ENCODE measurements around the gene COBL. TPM values are rescaled to one million over a fixed set of nuclear protein-coding genes. Genes with fewer than 3 reads are reported as not detected.

COBL gene
- total RNA-seq, 3 donors from 2014 or later (not counting 1 experiment from before 2014, with no cell fraction given), result not detected

DNA sequence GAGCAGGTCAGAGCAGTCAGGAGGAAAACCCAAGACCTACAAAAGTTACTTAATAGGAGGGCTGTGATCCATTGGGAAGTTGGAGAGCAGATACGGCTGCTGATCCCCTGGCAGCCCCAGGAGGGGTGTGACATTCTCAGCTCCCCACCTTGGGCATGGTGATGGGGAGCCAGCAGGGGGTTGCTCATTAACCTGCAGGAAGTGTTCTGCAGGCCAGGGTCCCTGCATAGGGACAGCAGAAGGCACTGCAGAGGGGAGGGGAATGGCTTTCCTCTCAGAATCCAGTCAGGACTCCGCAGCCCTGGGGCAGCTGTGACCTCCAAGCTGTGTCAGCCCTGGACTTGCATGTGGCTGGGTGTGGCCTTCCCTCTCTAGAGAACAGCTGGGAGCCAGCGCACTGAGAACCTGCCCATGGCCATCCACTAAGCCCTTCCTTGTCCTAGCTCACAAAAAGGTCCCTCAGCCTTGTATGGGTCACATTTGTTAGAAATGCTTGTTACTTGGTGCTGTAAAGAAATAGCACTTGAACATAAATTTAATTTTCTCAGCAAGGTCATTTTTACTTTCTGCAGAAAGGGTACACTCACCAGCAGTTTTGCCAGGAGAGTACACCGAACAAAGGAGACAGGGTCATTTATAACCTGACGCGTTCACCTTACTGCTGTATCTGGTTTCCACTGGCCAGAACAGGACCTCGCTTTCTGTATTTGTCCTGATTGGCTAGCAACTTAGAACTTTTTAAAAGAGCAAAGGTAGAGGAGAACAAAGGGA lies 169.6 kb downstream of the COBL start:
- ATAC-seq, result no peak
- 99% methylated on average over 7 of the region's 7 CpGs for WGBS (ENCODE audit: insufficient coverage)
- TF ChIP-seq, protein P1, sequence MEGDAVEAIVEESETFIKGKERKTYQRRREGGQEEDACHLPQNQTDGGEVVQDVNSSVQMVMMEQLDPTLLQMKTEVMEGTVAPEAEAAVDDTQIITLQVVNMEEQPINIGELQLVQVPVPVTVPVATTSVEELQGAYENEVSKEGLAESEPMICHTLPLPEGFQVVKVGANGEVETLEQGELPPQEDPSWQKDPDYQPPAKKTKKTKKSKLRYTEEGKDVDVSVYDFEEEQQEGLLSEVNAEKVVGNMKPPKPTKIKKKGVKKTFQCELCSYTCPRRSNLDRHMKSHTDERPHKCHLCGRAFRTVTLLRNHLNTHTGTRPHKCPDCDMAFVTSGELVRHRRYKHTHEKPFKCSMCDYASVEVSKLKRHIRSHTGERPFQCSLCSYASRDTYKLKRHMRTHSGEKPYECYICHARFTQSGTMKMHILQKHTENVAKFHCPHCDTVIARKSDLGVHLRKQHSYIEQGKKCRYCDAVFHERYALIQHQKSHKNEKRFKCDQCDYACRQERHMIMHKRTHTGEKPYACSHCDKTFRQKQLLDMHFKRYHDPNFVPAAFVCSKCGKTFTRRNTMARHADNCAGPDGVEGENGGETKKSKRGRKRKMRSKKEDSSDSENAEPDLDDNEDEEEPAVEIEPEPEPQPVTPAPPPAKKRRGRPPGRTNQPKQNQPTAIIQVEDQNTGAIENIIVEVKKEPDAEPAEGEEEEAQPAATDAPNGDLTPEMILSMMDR (IDR thresholded peaks at IDR 0.05), result no peak

DNA sequence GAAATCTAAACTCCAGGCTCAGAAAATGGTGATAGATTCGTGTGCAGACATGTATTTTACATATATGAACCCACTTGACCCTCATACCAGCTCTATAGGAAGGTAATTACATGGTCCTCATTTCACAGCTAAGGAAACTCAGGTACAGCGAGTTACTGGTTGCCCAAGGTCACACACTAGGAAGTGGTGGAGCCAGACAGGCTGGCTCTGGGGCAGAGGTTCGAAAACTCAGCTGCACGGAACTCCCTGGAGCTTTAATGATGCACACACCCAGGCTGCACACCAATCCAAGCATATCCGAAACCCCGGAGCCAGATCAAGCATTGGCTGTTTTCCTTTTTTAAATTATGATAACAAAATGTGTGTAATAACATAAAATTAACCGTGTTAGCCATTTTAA lies 172.4 kb downstream of the COBL start:
- intact Hi-C loops (cut with micrococcal nuclease), result no loop called here
- Mint-ChIP-seq H3K27me3 (ENCODE audit: low read depth in 2 of 2) (peaks cover 6 to 9% of the 10 kb centered on the region in 2 donors), H3K4me1 (no peaks in the 10 kb centered on the region), H3K36me3 (no peaks in the 10 kb centered on the region), H3K27ac (no peak overlapping the region), H3K9me3 (peaks cover 0 to 4% of the 10 kb centered on the region in 2 donors), H3K4me3 (no peak overlapping the region)
- ATAC-seq, result no peak
- Histone ChIP-seq H3K27me3 (ENCODE audit: control insufficient read depth, insufficient read depth, low read length) (no peaks in the 10 kb centered on the region), H3K36me3 (ENCODE audit: control insufficient read depth, insufficient read depth, low read length) (no peaks in the 10 kb centered on the region), H3K27ac (ENCODE audit: low read length) (no peak overlapping the region), H3K4me3 (ENCODE audit: low read length) (no peak overlapping the region), H3K4me1 (ENCODE audit: control insufficient read depth, insufficient read depth, low read length) (no peaks in the 10 kb centered on the region), H3K9me3 (ENCODE audit: control insufficient read depth, insufficient read depth, low read length) (peaks cover 6% of the 10 kb centered on the region)
- DNase-seq, result no peak
- WGBS (ENCODE audit: insufficient coverage), result 73% methylated on average over 6 of the region's 7 CpGs
- TF ChIP-seq, protein P1 (IDR thresholded peaks at IDR 0.05), result no peak

More for the DNA sequence above, 169.6 kb downstream of the COBL start:
- Histone ChIP-seq H3K9me3 (ENCODE audit: control insufficient read depth, insufficient read depth, low read length) (peaks cover 6% of the 10 kb centered on the region), H3K27ac (ENCODE audit: low read length) (no peak overlapping the region), H3K36me3 (ENCODE audit: control insufficient read depth, insufficient read depth, low read length) (no peaks in the 10 kb centered on the region), H3K27me3 (ENCODE audit: control insufficient read depth, insufficient read depth, low read length) (no peaks in the 10 kb centered on the region), H3K4me1 (ENCODE audit: control insufficient read depth, insufficient read depth, low read length) (no peaks in the 10 kb centered on the region), H3K4me3 (ENCODE audit: low read length) (no peak overlapping the region)
- Mint-ChIP-seq H3K36me3 (no peaks in the 10 kb centered on the region), H3K27ac (no peak overlapping the region), H3K4me1 (no peaks in the 10 kb centered on the region), H3K9me3 (peaks cover 0 to 4% of the 10 kb centered on the region in 2 donors), H3K4me3 (no peak overlapping the region), H3K27me3 (ENCODE audit: low read depth in 2 of 2) (peaks cover 6 to 13% of the 10 kb centered on the region in 2 donors)
- intact Hi-C loops (cut with micrococcal nuclease), result no loop called here
- no peak for DNase-seq

DNA sequence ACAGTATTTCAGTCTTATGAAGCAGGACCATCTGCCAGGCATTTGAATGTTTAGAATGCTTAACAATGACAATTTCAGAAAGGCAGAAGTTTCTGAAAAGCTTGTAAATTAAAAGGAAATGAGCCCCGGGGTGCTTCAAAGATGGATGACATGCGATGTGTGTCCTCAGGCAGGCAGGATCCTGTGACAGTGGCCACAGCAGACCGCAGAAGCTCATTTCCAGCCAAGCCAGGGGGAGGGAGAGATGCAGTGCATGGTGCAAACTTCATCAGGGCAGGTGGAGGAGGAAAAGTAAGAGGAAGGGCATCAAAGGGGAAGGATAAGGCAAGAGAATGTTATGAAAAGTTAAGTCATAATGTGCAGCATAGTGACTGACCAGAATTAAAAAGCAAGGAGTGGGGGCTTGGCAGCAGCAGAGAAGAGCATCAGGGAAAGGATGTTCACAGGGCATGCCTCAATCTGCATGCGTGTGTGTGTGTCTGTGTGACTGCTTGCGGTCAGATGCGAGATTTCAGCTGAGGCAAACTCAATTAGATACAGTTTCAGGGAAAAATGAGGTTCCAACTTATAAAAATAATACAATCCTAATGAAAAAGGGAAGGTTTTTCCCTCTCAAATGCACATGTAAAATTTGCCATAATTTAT lies 173.7 kb downstream of the COBL start:
- intact Hi-C loops (cut with micrococcal nuclease), result no loop called here
- Histone ChIP-seq H3K36me3 (ENCODE audit: control insufficient read depth, insufficient read depth, low read length) (no peaks in the 10 kb centered on the region), H3K4me3 (ENCODE audit: low read length) (no peak overlapping the region), H3K27me3 (ENCODE audit: control insufficient read depth, insufficient read depth, low read length) (no peaks in the 10 kb centered on the region), H3K9me3 (ENCODE audit: control insufficient read depth, insufficient read depth, low read length) (peaks cover 6% of the 10 kb centered on the region), H3K4me1 (ENCODE audit: control insufficient read depth, insufficient read depth, low read length) (no peaks in the 10 kb centered on the region), H3K27ac (ENCODE audit: low read length) (no peak overlapping the region)
- DNase-seq, result no peak
- ATAC-seq, result no peak
- H3K4me3 Mint-ChIP-seq, result no peak overlapping the region
- no peaks in the 10 kb centered on the region for H3K36me3 Mint-ChIP-seq
- peaks cover 6 to 9% of the 10 kb centered on the region in 2 donors for H3K27me3 Mint-ChIP-seq (ENCODE audit: low read depth in 2 of 2)
- H3K4me1 Mint-ChIP-seq, result no peaks in the 10 kb centered on the region
- TF ChIP-seq, protein P1 (IDR thresholded peaks at IDR 0.05), result no peak
- no peaks in the 10 kb centered on the region for H3K9me3 Mint-ChIP-seq
- WGBS (ENCODE audit: insufficient coverage), result 47% methylated on average over 4 of the region's 6 CpGs
- H3K27ac Mint-ChIP-seq, result no peak overlapping the region

Measured in natural killer cell (primary cell).